ENCODE results near the gene TFRC.
"Not testable (repeated sequence)": the region's sequence is repeated elsewhere in the genome, so short reads cannot be mapped to it uniquely, and the experiment has no call there.

Gene TFRC

GRCh38 chr3:196079682-196080081 lies 2.2 kb downstream of the TFRC start:
- Histone ChIP-seq H3K9me3 (ENCODE audit: control insufficient read depth, low read length) (no peaks in the 10 kb centered on the region), H3K36me3 (ENCODE audit: control insufficient read depth, insufficient read depth, low read length) (no peaks in the 10 kb centered on the region), H3K4me3 (ENCODE audit: low read length) (no peak overlapping the region), H3K4me1 (ENCODE audit: control insufficient read depth, insufficient read depth, low read length) (peaks cover 7% of the 10 kb centered on the region), H3K27me3 (ENCODE audit: control insufficient read depth, insufficient read depth, low read length) (no peaks in the 10 kb centered on the region), H3K9ac (ENCODE audit: low read length) (no peak overlapping the region)

GRCh38 chr3:196075013-196075412 lies 6.9 kb downstream of the TFRC start:
- Histone ChIP-seq H3K9ac (ENCODE audit: low read length) (no peak overlapping the region), H3K9me3 (ENCODE audit: control insufficient read depth, low read length) (no peaks in the 10 kb centered on the region), H3K4me3 (ENCODE audit: low read length) (no peak overlapping the region), H3K27me3 (ENCODE audit: control insufficient read depth, insufficient read depth, low read length) (no peaks in the 10 kb centered on the region), H3K36me3 (ENCODE audit: control insufficient read depth, insufficient read depth, low read length) (peaks cover 4% of the 10 kb centered on the region), H3K4me1 (ENCODE audit: control insufficient read depth, insufficient read depth, low read length) (peaks cover 5% of the 10 kb centered on the region)

DNA sequence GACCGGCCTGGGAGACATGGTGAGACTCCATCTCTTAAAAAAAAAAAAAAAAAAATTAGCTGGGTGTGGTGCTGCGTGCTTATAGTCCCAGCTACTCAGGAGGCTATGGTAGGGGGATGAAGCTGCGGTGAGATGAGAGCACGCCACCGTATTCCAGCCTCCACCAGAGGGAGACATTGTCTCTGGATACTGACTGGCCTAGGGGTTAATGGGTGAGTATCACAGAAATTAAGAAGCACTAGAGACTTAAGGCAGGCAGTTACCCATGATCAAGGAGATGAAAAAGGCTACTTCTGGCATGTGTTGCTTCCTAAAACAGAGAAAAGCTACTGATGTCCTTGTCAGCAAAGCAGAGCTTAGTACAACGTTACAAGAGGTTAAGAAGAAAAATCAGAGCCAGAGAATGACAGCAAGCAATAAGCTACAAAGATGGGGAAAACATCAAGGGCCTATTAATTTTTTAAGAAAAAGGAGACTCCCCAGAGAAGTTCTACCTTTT lies 8.6 kb downstream of the TFRC start:
- Histone ChIP-seq H3K27me3 (ENCODE audit: control insufficient read depth, insufficient read depth, low read length) (no peaks in the 10 kb centered on the region), H3K4me3 (ENCODE audit: low read length) (no peak overlapping the region), H3K36me3 (ENCODE audit: control insufficient read depth, insufficient read depth, low read length) (peaks cover 4% of the 10 kb centered on the region), H3K9me3 (ENCODE audit: control insufficient read depth, low read length) (no peaks in the 10 kb centered on the region), H3K4me1 (ENCODE audit: control insufficient read depth, insufficient read depth, low read length) (no peaks in the 10 kb centered on the region), H3K9ac (ENCODE audit: low read length) (peak overlapping the region; percentile 0)

- no peaks in the 10 kb centered on the region for H3K9me3 ChIP-seq (ENCODE audit: control insufficient read depth, low read length)
- peaks cover 11% of the 10 kb centered on the region for H3K36me3 ChIP-seq (ENCODE audit: control insufficient read depth, insufficient read depth, low read length)
- H3K9ac ChIP-seq (ENCODE audit: low read length): no peak overlapping the region
- no peak overlapping the region for H3K4me3 ChIP-seq (ENCODE audit: low read length)
- no peaks in the 10 kb centered on the region for H3K27me3 ChIP-seq (ENCODE audit: control insufficient read depth, insufficient read depth, low read length)
- H3K4me1 ChIP-seq (ENCODE audit: control insufficient read depth, insufficient read depth, low read length): no peaks in the 10 kb centered on the region
Observed at GRCh38 chr3:196072313-196072712, 9.6 kb downstream of the TFRC start.

DNA sequence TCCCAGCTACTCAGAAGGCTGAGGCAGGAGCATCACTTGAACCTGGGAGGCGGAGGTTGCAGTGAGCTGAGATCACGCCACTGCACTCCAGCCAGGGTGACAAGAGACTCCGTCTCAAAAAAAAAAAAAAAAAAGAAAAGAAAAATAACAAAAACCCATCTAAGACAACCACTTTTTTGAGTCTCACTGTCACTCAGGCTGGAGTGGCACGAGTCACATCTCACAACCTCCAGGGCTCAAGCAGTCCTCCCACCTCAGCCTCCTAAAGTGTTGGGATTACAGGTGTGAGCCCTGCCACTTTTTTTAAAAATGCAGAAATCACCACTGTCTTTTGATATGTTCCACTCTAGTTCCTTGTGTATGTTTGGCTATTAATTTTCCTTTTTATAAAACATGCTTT lies 13.1 kb downstream of the TFRC start:
- H3K36me3 ChIP-seq (ENCODE audit: control insufficient read depth, insufficient read depth, low read length): peaks cover 20% of the 10 kb centered on the region
- not testable (repeated sequence) for H3K4me3 ChIP-seq (ENCODE audit: low read length); H3K27me3 ChIP-seq (ENCODE audit: control insufficient read depth, insufficient read depth, low read length); H3K9ac ChIP-seq (ENCODE audit: low read length); H3K4me1 ChIP-seq (ENCODE audit: control insufficient read depth, insufficient read depth, low read length); H3K9me3 ChIP-seq (ENCODE audit: control insufficient read depth, low read length)

GRCh38 chr3:196067439-196067838 lies 14.5 kb downstream of the TFRC start:
- no peak overlapping the region for H3K4me3 ChIP-seq (ENCODE audit: low read length)
- no peaks in the 10 kb centered on the region for H3K27me3 ChIP-seq (ENCODE audit: control insufficient read depth, insufficient read depth, low read length)
- H3K4me1 ChIP-seq (ENCODE audit: control insufficient read depth, insufficient read depth, low read length): no peaks in the 10 kb centered on the region
- peaks cover 23% of the 10 kb centered on the region for H3K36me3 ChIP-seq (ENCODE audit: control insufficient read depth, insufficient read depth, low read length)
- no peak overlapping the region for H3K9ac ChIP-seq (ENCODE audit: low read length)
- H3K9me3 ChIP-seq (ENCODE audit: control insufficient read depth, low read length): no peaks in the 10 kb centered on the region

- Histone ChIP-seq H3K27me3 (ENCODE audit: control insufficient read depth, insufficient read depth, low read length) (no peaks in the 10 kb centered on the region), H3K4me1 (ENCODE audit: control insufficient read depth, insufficient read depth, low read length) (no peaks in the 10 kb centered on the region), H3K9me3 (ENCODE audit: control insufficient read depth, low read length) (no peaks in the 10 kb centered on the region), H3K36me3 (ENCODE audit: control insufficient read depth, insufficient read depth, low read length) (peaks cover 27% of the 10 kb centered on the region), H3K9ac (ENCODE audit: low read length) (no peak overlapping the region), H3K4me3 (ENCODE audit: low read length) (no peak overlapping the region)
Observed at GRCh38 chr3:196063971-196064370, 17.9 kb downstream of the TFRC start.

- Histone ChIP-seq H3K36me3 (ENCODE audit: control insufficient read depth, insufficient read depth, low read length) (peaks cover 27% of the 10 kb centered on the region), H3K4me1 (ENCODE audit: control insufficient read depth, insufficient read depth, low read length) (no peaks in the 10 kb centered on the region), H3K9ac (ENCODE audit: low read length) (no peak overlapping the region), H3K4me3 (ENCODE audit: low read length) (no peak overlapping the region), H3K27me3 (ENCODE audit: control insufficient read depth, insufficient read depth, low read length) (no peaks in the 10 kb centered on the region), H3K9me3 (ENCODE audit: control insufficient read depth, low read length) (no peaks in the 10 kb centered on the region)
Observed at GRCh38 chr3:196063456-196063855, 18.4 kb downstream of the TFRC start.

DNA sequence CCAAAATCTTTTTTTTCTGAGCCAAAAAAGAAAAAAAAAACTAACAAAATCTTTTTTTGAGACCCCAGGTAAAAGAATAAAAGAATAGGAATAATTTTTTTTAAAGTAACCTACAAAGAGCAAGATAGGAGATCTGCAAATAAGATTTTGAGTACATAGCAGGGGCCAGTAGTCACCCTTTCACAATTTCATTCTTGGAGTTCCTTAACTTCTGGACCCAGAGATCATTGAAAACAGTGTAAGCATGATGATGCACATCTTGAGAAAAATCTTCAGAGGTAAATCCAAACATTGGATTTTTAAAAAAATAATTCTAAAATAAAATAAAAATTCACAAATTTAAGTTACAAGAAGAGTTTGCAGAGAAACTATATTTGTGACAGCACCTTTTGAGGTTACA lies 18.8 kb downstream of the TFRC start:
- Histone ChIP-seq H3K9ac (ENCODE audit: low read length) (no peak overlapping the region), H3K4me3 (ENCODE audit: low read length) (no peak overlapping the region), H3K9me3 (ENCODE audit: control insufficient read depth, low read length) (no peaks in the 10 kb centered on the region), H3K27me3 (ENCODE audit: control insufficient read depth, insufficient read depth, low read length) (no peaks in the 10 kb centered on the region), H3K4me1 (ENCODE audit: control insufficient read depth, insufficient read depth, low read length) (no peaks in the 10 kb centered on the region), H3K36me3 (ENCODE audit: control insufficient read depth, insufficient read depth, low read length) (peaks cover 27% of the 10 kb centered on the region)

GRCh38 chr3:196060834-196061233 lies 21.1 kb downstream of the TFRC start:
- Histone ChIP-seq H3K9ac (ENCODE audit: low read length) (no peak overlapping the region), H3K27me3 (ENCODE audit: control insufficient read depth, insufficient read depth, low read length) (no peaks in the 10 kb centered on the region), H3K9me3 (ENCODE audit: control insufficient read depth, low read length) (no peaks in the 10 kb centered on the region), H3K36me3 (ENCODE audit: control insufficient read depth, insufficient read depth, low read length) (peaks cover 20% of the 10 kb centered on the region), H3K4me1 (ENCODE audit: control insufficient read depth, insufficient read depth, low read length) (no peaks in the 10 kb centered on the region), H3K4me3 (ENCODE audit: low read length) (no peak overlapping the region)

DNA sequence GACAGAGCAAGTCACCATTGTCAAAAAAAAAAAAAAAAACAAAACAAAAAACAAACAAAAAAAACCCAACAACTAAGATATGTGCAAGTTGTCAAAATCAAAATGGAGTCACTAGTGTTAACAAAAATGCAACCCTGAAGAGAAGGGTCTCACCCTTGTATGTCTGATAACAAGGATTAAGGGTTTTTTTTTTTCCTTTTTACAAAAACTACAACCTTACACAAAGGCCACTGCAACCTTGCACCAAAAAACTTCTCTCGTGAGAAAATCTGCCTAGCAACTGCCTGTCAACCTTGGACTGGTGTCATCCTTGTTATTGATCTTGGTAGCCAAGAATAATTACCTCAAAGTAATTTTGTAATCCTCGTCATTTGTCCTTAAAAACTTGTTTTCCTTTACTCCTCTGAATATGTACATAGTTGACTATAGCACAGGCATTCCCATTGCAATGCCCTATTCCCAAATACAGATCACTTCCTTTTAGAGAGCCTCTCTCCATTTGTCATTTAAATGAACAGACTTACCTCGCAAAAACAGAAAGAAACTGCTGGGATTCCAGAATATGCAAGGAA lies 24.0 kb downstream of the TFRC start:
- no peaks in the 10 kb centered on the region for H3K4me1 ChIP-seq (ENCODE audit: control insufficient read depth, insufficient read depth, low read length)
- no peaks in the 10 kb centered on the region for H3K27me3 ChIP-seq (ENCODE audit: control insufficient read depth, insufficient read depth, low read length)
- H3K4me3 ChIP-seq (ENCODE audit: low read length): no peak overlapping the region
- H3K36me3 ChIP-seq (ENCODE audit: control insufficient read depth, insufficient read depth, low read length): peaks cover 19% of the 10 kb centered on the region
- no peak overlapping the region for H3K9ac ChIP-seq (ENCODE audit: low read length)
- no peaks in the 10 kb centered on the region for H3K9me3 ChIP-seq (ENCODE audit: control insufficient read depth, low read length)

- not testable (repeated sequence) for H3K4me1 ChIP-seq (ENCODE audit: control insufficient read depth, insufficient read depth, low read length); H3K27me3 ChIP-seq (ENCODE audit: control insufficient read depth, insufficient read depth, low read length); H3K9me3 ChIP-seq (ENCODE audit: control insufficient read depth, low read length); H3K9ac ChIP-seq (ENCODE audit: low read length); H3K4me3 ChIP-seq (ENCODE audit: low read length)
- peaks cover 20% of the 10 kb centered on the region for H3K36me3 ChIP-seq (ENCODE audit: control insufficient read depth, insufficient read depth, low read length)
Observed at GRCh38 chr3:196056371-196056770, 25.5 kb downstream of the TFRC start.

DNA sequence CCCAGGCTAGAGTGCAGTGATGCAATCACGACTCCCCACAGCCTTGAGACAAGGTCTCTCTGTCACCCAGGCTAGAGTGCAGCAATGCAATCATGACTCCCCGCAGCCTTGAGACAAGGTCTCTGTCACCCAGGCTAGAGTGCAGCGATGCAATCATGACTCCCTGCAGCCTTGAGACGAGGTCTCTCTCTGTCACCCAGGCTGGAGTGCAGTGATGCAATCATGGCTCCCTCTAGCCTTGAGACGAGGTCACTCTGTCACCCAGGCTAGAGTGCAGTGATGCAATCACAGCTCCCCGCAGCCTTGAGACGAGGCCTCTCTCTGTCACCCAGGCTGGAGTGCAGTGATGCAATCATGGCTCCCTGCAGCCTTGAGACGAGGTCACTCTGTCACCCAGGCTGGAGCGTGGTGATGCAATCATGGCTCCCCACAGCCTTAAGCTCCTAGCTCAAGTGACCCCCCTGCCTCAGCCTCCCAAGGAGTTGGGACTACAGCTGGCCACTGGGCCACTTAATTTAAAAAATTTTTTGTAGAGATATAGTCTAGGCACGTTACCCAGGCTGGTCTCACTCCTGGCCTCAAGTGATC lies 26.1 kb downstream of the TFRC start:
- H3K36me3 ChIP-seq (ENCODE audit: control insufficient read depth, insufficient read depth, low read length): peaks cover 20% of the 10 kb centered on the region
- H3K9ac ChIP-seq (ENCODE audit: low read length): no peak overlapping the region
- no peaks in the 10 kb centered on the region for H3K27me3 ChIP-seq (ENCODE audit: control insufficient read depth, insufficient read depth, low read length)
- no peaks in the 10 kb centered on the region for H3K9me3 ChIP-seq (ENCODE audit: control insufficient read depth, low read length)
- H3K4me1 ChIP-seq (ENCODE audit: control insufficient read depth, insufficient read depth, low read length): no peaks in the 10 kb centered on the region
- no peak overlapping the region for H3K4me3 ChIP-seq (ENCODE audit: low read length)
